Gastroesophageal sphincter (tissue), 4 donors: Measurements from ENCODE around the gene EVL. TPM values are rescaled to one million over a fixed set of nuclear protein-coding genes. Genes with fewer than 3 reads are reported as not detected.

ENCODE experiments used
- ATAC-seq: fragments of 150-250 bp; one replicate; pipeline ENCODE4 v1.9.1; 2016; ENCODE audit warnings: mild to moderate bottlenecking, moderate library complexity
- H3K27ac ChIP-seq, 4 donors: fragments of 200-600 bp; sonication (generic) in 3 of 4; 1 replicate in 3 of 4; 2 replicates in 1 of 4; pipeline ENCODE4 v1.5.1; 2016 to 2019
- H3K27me3 ChIP-seq: fragments of 200-600 bp; sonication (generic); one replicate; pipeline ENCODE4 v1.5.1; 2019
- H3K36me3 ChIP-seq, 2 donors: fragments of 200-600 bp; sonication (generic); one replicate each; pipeline ENCODE4 v1.5.1; 2019; ENCODE audit warnings: control low read depth in 1 of 2
- H3K4me1 ChIP-seq, 3 donors: fragments of 200-600 bp; sonication (generic); 1 replicate in 2 of 3; 2 replicates in 1 of 3; pipeline ENCODE4 v1.5.1; 2016 to 2019; ENCODE audit warnings: control low read depth in 2 of 3
- H3K4me3 ChIP-seq, 2 donors: fragments of 200-600 bp; sonication (generic); one replicate each; pipeline ENCODE4 v1.5.1; 2019; ENCODE audit warnings: mild to moderate bottlenecking in 1 of 2, moderate library complexity in 1 of 2
- H3K9me3 ChIP-seq, 3 donors: fragments of 200-600 bp; sonication (generic); one replicate each; pipeline ENCODE4 v1.5.1; 2017 to 2019; ENCODE audit warnings: control low read depth in 2 of 3
- EP300 ChIP-seq: sonication (generic); formaldehyde crosslinking; IDR thresholded peaks from one replicate; pipeline ENCODE4 v1.6.1; 2017; ENCODE audit warnings: antibody characterized with exemption, mild to moderate bottlenecking
- POLR2A ChIP-seq, 2 donors: fragments of 450-650 bp; IDR thresholded peaks; one replicate each; pipeline ENCODE4 v1.6.1; 2017; ENCODE audit warnings: antibody characterized with exemption in 2 of 2, mild to moderate bottlenecking in 2 of 2, moderate library complexity in 1 of 2
- POLR2AphosphoS5 ChIP-seq: sonication (generic); formaldehyde crosslinking; IDR thresholded peaks from one replicate; pipeline ENCODE4 v1.6.1; 2017; ENCODE audit warnings: antibody characterized with exemption
- WGBS, 2 donors: methylation state at CpG; one replicate each; pipeline ENCODE4 v1.1.5; 2018; ENCODE audit warnings: low coverage in 1 of 2; 5-methylcytosine and 5-hydroxymethylcytosine counted together
- total RNA-seq, 4 donors: library from RNA; depleted of rRNA; stranded (reverse); fragments of >200 nt; gene quantifications; one replicate each; pipeline ENCODE4 v1.1.0, GENCODE V29; 2016
- TF ChIP-seq, protein P1 (sequence below), 4 experiments: fragments of 200-600 bp in 2 of 4; fragments of 450-650 bp in 2 of 4; sonication (generic) in 1 of 4; IDR thresholded peaks; one replicate each; pipeline ENCODE4 v1.5.1; 2017 to 2019; ENCODE audit warnings: antibody characterized with exemption in 4 of 4, mild to moderate bottlenecking in 2 of 4, moderate library complexity in 2 of 4

EVL gene
- total RNA-seq, 4 donors from 2014 or later: 36.1 to 42.6 (median 38.5) TPM

DNA sequence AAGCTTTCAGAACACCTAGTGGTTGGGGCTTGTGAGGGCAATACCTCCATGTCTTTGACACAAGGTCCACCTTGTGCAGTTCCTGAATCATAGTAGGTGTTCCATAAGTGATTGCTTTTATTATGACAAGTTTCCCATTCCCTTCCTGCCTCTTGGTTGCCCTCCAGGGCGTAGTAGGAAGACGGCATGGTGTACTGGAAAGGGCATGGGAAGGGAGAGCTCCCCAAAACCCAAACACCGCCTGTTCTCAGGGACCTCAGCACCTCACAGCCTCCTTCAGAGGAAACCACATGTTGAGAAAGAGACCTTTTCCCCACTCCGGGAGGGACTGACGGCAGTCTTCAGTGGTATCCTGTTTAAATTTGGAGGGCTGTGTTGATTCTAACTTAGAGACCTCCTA is 21.1 kb downstream of the EVL start:
- TF ChIP-seq POLR2A (IDR thresholded peaks at IDR 0.05) (no peak), POLR2AphosphoS5 (no peak), EP300 (no peak)
- TF ChIP-seq, protein P1, sequence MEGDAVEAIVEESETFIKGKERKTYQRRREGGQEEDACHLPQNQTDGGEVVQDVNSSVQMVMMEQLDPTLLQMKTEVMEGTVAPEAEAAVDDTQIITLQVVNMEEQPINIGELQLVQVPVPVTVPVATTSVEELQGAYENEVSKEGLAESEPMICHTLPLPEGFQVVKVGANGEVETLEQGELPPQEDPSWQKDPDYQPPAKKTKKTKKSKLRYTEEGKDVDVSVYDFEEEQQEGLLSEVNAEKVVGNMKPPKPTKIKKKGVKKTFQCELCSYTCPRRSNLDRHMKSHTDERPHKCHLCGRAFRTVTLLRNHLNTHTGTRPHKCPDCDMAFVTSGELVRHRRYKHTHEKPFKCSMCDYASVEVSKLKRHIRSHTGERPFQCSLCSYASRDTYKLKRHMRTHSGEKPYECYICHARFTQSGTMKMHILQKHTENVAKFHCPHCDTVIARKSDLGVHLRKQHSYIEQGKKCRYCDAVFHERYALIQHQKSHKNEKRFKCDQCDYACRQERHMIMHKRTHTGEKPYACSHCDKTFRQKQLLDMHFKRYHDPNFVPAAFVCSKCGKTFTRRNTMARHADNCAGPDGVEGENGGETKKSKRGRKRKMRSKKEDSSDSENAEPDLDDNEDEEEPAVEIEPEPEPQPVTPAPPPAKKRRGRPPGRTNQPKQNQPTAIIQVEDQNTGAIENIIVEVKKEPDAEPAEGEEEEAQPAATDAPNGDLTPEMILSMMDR (IDR thresholded peaks at IDR 0.05): no peak
- Histone ChIP-seq H3K4me1 (no peaks in the 10 kb centered on the region), H3K27ac (no peak overlapping the region), H3K9me3 (no peaks in the 10 kb centered on the region), H3K4me3 (no peak overlapping the region), H3K27me3 (no peaks in the 10 kb centered on the region), H3K36me3 (peaks cover 0 to 50% of the 10 kb centered on the region in 2 donors)
- ATAC-seq: no peak
- WGBS, 2 donors: 97 to 100% methylated on average over 1 to 5 of the region's 5 CpGs

GRCh38 chr14:100088226-100088625 is 23.0 kb downstream of the EVL start:
- TF ChIP-seq POLR2A (IDR thresholded peaks at IDR 0.05) (no peak), POLR2AphosphoS5 (no peak)
- ATAC-seq: no peak
- no peaks in the 10 kb centered on the region for H3K27me3 ChIP-seq
- H3K36me3 ChIP-seq: peaks cover 0 to 50% of the 10 kb centered on the region in 2 donors
- no peaks in the 10 kb centered on the region for H3K9me3 ChIP-seq
- no peak overlapping the region for H3K27ac ChIP-seq
- no peak overlapping the region for H3K4me3 ChIP-seq
- no peaks in the 10 kb centered on the region for H3K4me1 ChIP-seq
- WGBS, 2 donors: 93 to 100% methylated on average over 3 of the region's 3 CpGs

GRCh38 chr14:100091386-100091785 is 26.2 kb downstream of the EVL start:
- H3K27me3 ChIP-seq: no peaks in the 10 kb centered on the region
- no peak for TF ChIP-seq EP300
- TF ChIP-seq, protein P1 (IDR thresholded peaks at IDR 0.05): no peak
- TF ChIP-seq POLR2AphosphoS5: no peak
- no peak for TF ChIP-seq POLR2A (IDR thresholded peaks at IDR 0.05)
- no peaks in the 10 kb centered on the region for H3K9me3 ChIP-seq
- H3K4me3 ChIP-seq: no peak overlapping the region
- ATAC-seq: no peak
- peaks cover 0 to 31% of the 10 kb centered on the region in 2 donors for H3K36me3 ChIP-seq
- 78 to 100% methylated on average over 6 to 7 of the region's 7 CpGs for WGBS, 2 donors
- no peaks in the 10 kb centered on the region for H3K4me1 ChIP-seq
- H3K27ac ChIP-seq: no peak overlapping the region

GRCh38 chr14:100092832-100093231 is 27.6 kb downstream of the EVL start:
- Histone ChIP-seq H3K27me3 (no peaks in the 10 kb centered on the region), H3K36me3 (peaks cover 0 to 23% of the 10 kb centered on the region in 2 donors), H3K4me3 (no peak overlapping the region), H3K4me1 (no peaks in the 10 kb centered on the region), H3K27ac (no peak overlapping the region), H3K9me3 (no peaks in the 10 kb centered on the region)
- ATAC-seq: no peak
- TF ChIP-seq, protein P1 (IDR thresholded peaks at IDR 0.05): no peak
- no peak for TF ChIP-seq EP300
- no peak for TF ChIP-seq POLR2A (IDR thresholded peaks at IDR 0.05)
- no peak for TF ChIP-seq POLR2AphosphoS5
- 80 to 100% methylated on average over 1 of the region's 1 CpG for WGBS, 2 donors

GRCh38 chr14:100093319-100093718 is 28.1 kb downstream of the EVL start:
- Histone ChIP-seq H3K27ac (no peak overlapping the region), H3K27me3 (no peaks in the 10 kb centered on the region), H3K9me3 (no peaks in the 10 kb centered on the region), H3K36me3 (peaks cover 0 to 21% of the 10 kb centered on the region in 2 donors), H3K4me3 (no peak overlapping the region), H3K4me1 (no peaks in the 10 kb centered on the region)
- no peak for ATAC-seq
- 84 to 88% methylated on average over 6 of the region's 6 CpGs for WGBS, 2 donors
- TF ChIP-seq, protein P1 (IDR thresholded peaks at IDR 0.05): no peak
- no peak for TF ChIP-seq POLR2A (IDR thresholded peaks at IDR 0.05)
- TF ChIP-seq EP300: no peak
- no peak for TF ChIP-seq POLR2AphosphoS5
